Right lobe of liver (tissue), 6 donors: ENCODE data around the gene TSEN2. TPM values are rescaled to one million over a fixed set of nuclear protein-coding genes. Genes with fewer than 3 reads are reported as not detected.

ENCODE experiments used
- ATAC-seq, 4 donors: fragments of 200-7000 bp; cut with Tn5 transposase; one replicate each; pipeline ENCODE4 v1.9.1; 2020; ENCODE audit warnings: mild to moderate bottlenecking in 4 of 4, moderate library complexity in 4 of 4
- DNase-seq, 3 donors: peaks; one replicate each; pipeline ENCODE4 v3.0.0-alpha.2; 2020
- H3K27ac ChIP-seq, 3 donors: fragments of 200-600 bp; one replicate each; pipeline ENCODE4 v1.8.0; 2022
- H3K27me3 ChIP-seq, 2 donors: fragments of 200-600 bp; one replicate each; pipeline ENCODE4 v1.8.0; 2022
- H3K36me3 ChIP-seq, 4 donors: fragments of 200-600 bp; sonication (generic) in 1 of 4; one replicate each; pipeline versions ENCODE4 v1.5.1 to v1.8.0; 2017 to 2022; ENCODE audit warnings: control low read depth in 1 of 4
- H3K4me1 ChIP-seq, 4 donors: fragments of 200-600 bp; sonication (generic) in 1 of 4; one replicate each; pipeline versions ENCODE4 v1.5.1 to v1.8.0; 2017 to 2022; ENCODE audit warnings: control low read depth in 1 of 4
- H3K4me3 ChIP-seq, 3 donors: fragments of 200-600 bp; one replicate each; pipeline ENCODE4 v1.8.0; 2022
- H3K9me3 ChIP-seq, 4 donors: fragments of 200-600 bp; sonication (generic) in 1 of 4; one replicate each; pipeline versions ENCODE4 v1.5.1 to v1.8.0; 2017 to 2022; ENCODE audit warnings: control low read depth in 1 of 4
- CTCF ChIP-seq, 4 donors: fragments of 200-600 bp in 3 of 4; fragments of 450-650 bp in 1 of 4; IDR thresholded peaks; one replicate each; pipeline versions ENCODE4 v1.5.1 to v1.8.0; 2016 to 2022; ENCODE audit warnings: antibody characterized with exemption in 4 of 4, mild to moderate bottlenecking in 2 of 4
- POLR2A ChIP-seq: fragments of 450-650 bp; IDR thresholded peaks from one replicate; pipeline ENCODE4 v1.6.1; 2017; ENCODE audit warnings: antibody characterized with exemption, mild to moderate bottlenecking
- WGBS: methylation state at CpG from one replicate; pipeline ENCODE4 v1.1.6; 2018; ENCODE audit warnings: low coverage, low lambda C conversion rate; ENCODE audit not compliant: insufficient coverage; ENCODE audit errors: missing lambda C conversion rate; 5-methylcytosine and 5-hydroxymethylcytosine counted together
- intact Hi-C, 2 donors: fragments of 100-400 bp; cut with DNase I; formaldehyde crosslinking; loops; one replicate each; pipeline versions ENCODE4 v1.11.2 to v1.14.1; 2022
- total RNA-seq, 6 experiments: library from RNA; depleted of rRNA in 2 of 6; stranded (reverse); fragments of >200 nt in 2 of 6; fragmentation: NEBNext Ultra II Directional in 3 of 6; extraction: Animal tissue kit (Norgen Biotek cat#: 25700) in 3 of 6; gene quantifications; one replicate each; pipeline versions ENCODE4 v1.1.0 to v1.2.4, GENCODE V29; 2016 to 2023
- donor health status: DM: no; HTN: yes; CAD: no.
- donor health status: DM: no; HTN: no; CAD: no.
- donor health status: DM: no; HTN: no; CAD: no.
- donor health status: DM: no; HTN: yes; CAD: no.
- donor health status: DM: no; HTN: yes; CAD: no.

TSEN2 gene
- total RNA-seq, 6 experiments from 2014 or later: 4.7 to 9.2 (median 6.4) TPM

GRCh38 chr3:12472796-12473195 lies 11.5 kb upstream of the TSEN2 start:
- DNase-seq (no peak), ATAC-seq (no peak)
- no peak for TF ChIP-seq CTCF (IDR thresholded peaks at IDR 0.05)
- TF ChIP-seq POLR2A: no peak
- no peaks in the 10 kb centered on the region for H3K36me3 ChIP-seq
- H3K27ac ChIP-seq: no peak overlapping the region
- intact Hi-C loops: loop anchor here in 1 of 2 donors (10.0 kb wide), 1 partner anchor 338 kb away; no protein-coding TSS in a partner anchor
- no peaks in the 10 kb centered on the region for H3K27me3 ChIP-seq
- H3K9me3 ChIP-seq: no peaks in the 10 kb centered on the region
- 85% methylated on average over 5 of the region's 5 CpGs for WGBS
- H3K4me3 ChIP-seq: no peak overlapping the region
- H3K4me1 ChIP-seq: peaks cover 0 to 11% (median 0%) of the 10 kb centered on the region in 4 donors

GRCh38 chr3:12473511-12473910 lies 10.8 kb upstream of the TSEN2 start:
- TF ChIP-seq POLR2A (no peak), CTCF (IDR thresholded peaks at IDR 0.05) (no peak)
- no peaks in the 10 kb centered on the region for H3K27me3 ChIP-seq
- WGBS: 79% methylated on average over 9 of the region's 9 CpGs
- intact Hi-C loops: loop anchor here in 1 of 2 donors (10.0 kb wide), 1 partner anchor 339 kb away; no protein-coding TSS in a partner anchor
- peaks cover 0 to 11% (median 0%) of the 10 kb centered on the region in 4 donors for H3K4me1 ChIP-seq
- H3K4me3 ChIP-seq: no peak overlapping the region
- DNase-seq (no peak), ATAC-seq (no peak)
- no peaks in the 10 kb centered on the region for H3K9me3 ChIP-seq
- no peak overlapping the region for H3K27ac ChIP-seq
- no peaks in the 10 kb centered on the region for H3K36me3 ChIP-seq

GRCh38 chr3:12476238-12476897 lies 7.9 kb upstream of the TSEN2 start:
- intact Hi-C loops: loop anchor here (5.0 to 10.0 kb wide), 2 partner anchors 339 to 342 kb away; no protein-coding TSS in a partner anchor
- Histone ChIP-seq H3K36me3 (no peaks in the 10 kb centered on the region), H3K27me3 (no peaks in the 10 kb centered on the region), H3K4me3 (no peak overlapping the region), H3K4me1 (peaks cover 0 to 18% (median 1%) of the 10 kb centered on the region in 4 donors), H3K27ac (peak overlapping the region in 1 of 3 donors; percentile 11), H3K9me3 (no peaks in the 10 kb centered on the region)
- DNase-seq (no peak), ATAC-seq (peak; percentile 10 to 54 (median 39))
- TF ChIP-seq CTCF (IDR thresholded peaks at IDR 0.05): no peak
- WGBS: 47% methylated on average over 5 of the region's 5 CpGs

GRCh38 chr3:12477256-12477655 lies 7.0 kb upstream of the TSEN2 start:
- ATAC-seq: no peak

More at GRCh38 chr3:12477256-12477655, 7.0 kb upstream of the TSEN2 start:
- intact Hi-C loops: loop anchor here (5.0 to 10.0 kb wide), 2 partner anchors 340 to 342 kb away; no protein-coding TSS in a partner anchor
- no peaks in the 10 kb centered on the region for H3K27me3 ChIP-seq
- no peak overlapping the region for H3K4me3 ChIP-seq
- H3K36me3 ChIP-seq: no peaks in the 10 kb centered on the region
- no peak for TF ChIP-seq CTCF (IDR thresholded peaks at IDR 0.05)
- no peak for TF ChIP-seq POLR2A
- H3K4me1 ChIP-seq: peaks cover 0 to 18% (median 1%) of the 10 kb centered on the region in 4 donors
- no peak for DNase-seq
- 90% methylated on average over 4 of the region's 5 CpGs for WGBS
- no peak overlapping the region for H3K27ac ChIP-seq
- H3K9me3 ChIP-seq: no peaks in the 10 kb centered on the region
